GM12878 (cell line): ENCODE data around the gene SPINT1. TPM values are rescaled to one million over a fixed set of nuclear protein-coding genes. Genes with fewer than 3 reads are reported as not detected.

Experiments
- BCL11A ChIP-seq: IDR thresholded peaks from 2 replicates; pipeline ENCODE4 v1.6.1; 2011; ENCODE audit warnings: low read depth, low read length
- BHLHE40 ChIP-seq, 2 experiments: fragments of 450-650 bp in 1 of 2; IDR thresholded peaks; 2 replicates each; pipeline ENCODE4 v1.6.1; 2011 to 2017; ENCODE audit warnings: low read depth in 2 of 2, borderline replicate concordance in 1 of 2, improper control_type of control experiment in 1 of 2, low read length in 1 of 2, mild to moderate bottlenecking in 1 of 2
- CHD1 ChIP-seq: IDR thresholded peaks from 2 replicates; pipeline ENCODE4 v1.6.1; 2012; ENCODE audit warnings: low read depth, low read length, improper control_type of control experiment
- CREB1 ChIP-seq: IDR thresholded peaks from 2 replicates; pipeline ENCODE4 v1.6.1; 2012; ENCODE audit warnings: low read depth, mild to moderate bottlenecking, inconsistent platforms
- CUX1 ChIP-seq: IDR thresholded peaks from 2 replicates; pipeline ENCODE4 v1.6.1; 2012; ENCODE audit warnings: improper control_type of control experiment, low read depth, low read length; ENCODE audit not compliant: insufficient replicate concordance
- DPF2 ChIP-seq: fragments of 450-650 bp; IDR thresholded peaks from 2 replicates; pipeline ENCODE4 v1.6.1; 2017; ENCODE audit warnings: mild to moderate bottlenecking
- E4F1 ChIP-seq: fragments of 450-650 bp; IDR thresholded peaks from 2 replicates; pipeline ENCODE4 v1.6.1; 2018; ENCODE audit warnings: borderline replicate concordance, mild to moderate bottlenecking; ENCODE audit not compliant: partially characterized antibody
- HCFC1 ChIP-seq: fragments of 150-350 bp; IDR thresholded peaks from 2 replicates; pipeline ENCODE4 v1.6.1; 2014; ENCODE audit warnings: low read length
- JUND ChIP-seq: IDR thresholded peaks from 2 replicates; pipeline ENCODE4 v1.6.1; 2012; ENCODE audit warnings: low read depth, mild to moderate bottlenecking, low read length, improper control_type of control experiment, moderate library complexity
- MXI1 ChIP-seq: fragments of 150-350 bp; IDR thresholded peaks from 2 replicates; pipeline ENCODE4 v1.6.1; 2011; ENCODE audit warnings: low read depth, mild to moderate bottlenecking, inconsistent platforms, low read length, improper control_type of control experiment
- MYC ChIP-seq: IDR thresholded peaks from 2 replicates; pipeline ENCODE4 v1.6.1; 2011; ENCODE audit warnings: mild to moderate bottlenecking, low read length, moderate library complexity, inconsistent platforms; ENCODE audit not compliant: insufficient read depth, insufficient replicate concordance, insufficient read length, severe bottlenecking
- PKNOX1 ChIP-seq: fragments of 450-650 bp; IDR thresholded peaks from 2 replicates; pipeline ENCODE4 v1.6.1; 2016; ENCODE audit warnings: mild to moderate bottlenecking
- RELA ChIP-seq: fragments of 450-650 bp; IDR thresholded peaks from 2 replicates; pipeline ENCODE4 v1.8.0; 2014; ENCODE audit warnings: borderline replicate concordance; ENCODE audit not compliant: partially characterized antibody
- SPI1 ChIP-seq: IDR thresholded peaks from 2 replicates; pipeline ENCODE4 v1.6.1; 2011; ENCODE audit warnings: low read depth, mild to moderate bottlenecking, low read length, moderate library complexity, borderline replicate concordance; ENCODE audit not compliant: insufficient read depth
- USF1 ChIP-seq: IDR thresholded peaks from 2 replicates; pipeline ENCODE4 v1.6.1; 2011; ENCODE audit warnings: borderline replicate concordance, low read depth, mild to moderate bottlenecking, moderate library complexity, mixed read lengths, low read length; ENCODE audit not compliant: insufficient read depth; ENCODE audit errors: extremely low read length
- polyA plus RNA-seq, 11 experiments: library from polyadenylated mRNA; depleted of rRNA in 4 of 11; unstranded in 6 of 11; stranded (reverse) in 5 of 11; fragments of >200 nt; fragmentation: Nextera tagmentation in 4 of 11; fragmentation: Illumina TruSeq in 1 of 11; extraction: Ambion mirVana in 4 of 11; extraction: Trizol in 1 of 11; gene quantifications; 1 replicate in 1 of 11; 2 replicates in 10 of 11; pipeline versions ENCODE4 v1.2.1 to v1.2.3, GENCODE V29; 2011 to 2016; ENCODE audit warnings: inconsistent platforms in 2 of 11, missing spikeins in 2 of 11, low read depth in 1 of 11
- total RNA-seq, 4 experiments: library from RNA; depleted of rRNA in 3 of 4; stranded (reverse); fragments of >200 nt in 3 of 4; fragmentation: Illumina TruSeq in 1 of 4; extraction: Trizol in 1 of 4; gene quantifications; 2 replicates each; pipeline versions ENCODE4 v1.2.1 to v1.2.3, GENCODE V29; 2013 to 2021

SPINT1 gene
- total and polyA plus RNA-seq, 10 of the 15 experiments (the other 5 are each of a cell fraction or from before 2014, with no cell fraction given) = 3.5 to 28.6 (median 10.2) TPM

- TF ChIP-seq PKNOX1 (peak; percentile 60), MYC (no peak), SPI1 (no peak), BHLHE40 (IDR thresholded peaks at IDR 0.05; ENCODE audit: borderline replicate concordance in 1 of 2, low read depth in 2 of 2, low read length in 1 of 2) (peak; percentile 24 to 42; a peak in 2 of 4 replicates), DPF2 (peak; percentile 70; the same call in 1 of the 2 replicates), BCL11A (0 out of 2 replicates have a peak, but pooled peaks have one; percentile 2), E4F1 (peak; percentile 68), MXI1 (peak; percentile 42), HCFC1 (peak; percentile 96), CHD1 (no peak), JUND (no peak), RELA (peak; percentile 36), CUX1 (no peak), USF1 (no peak), CREB1 (peak; percentile 87)
These were observed 36.6 kb upstream of the SPINT1 start, which contains the start of the genes DNAJC17 and ZFYVE19 (continued) for GRCh38 chr15:40807028-40807887.
